ENCODE measurements around the gene DGKB. TPM values are rescaled to one million over a fixed set of nuclear protein-coding genes. Genes with fewer than 3 reads are reported as not detected.

The DGKB gene
- total RNA-seq, 1 donor = 0.36 TPM

GRCh38 chr7:14871880-14872279 is 30.7 kb downstream of the DGKB start:
- no peak for DNase-seq (ENCODE audit: low read depth)
- no peak overlapping the region for H3K4me3 ChIP-seq (ENCODE audit: low read depth, low read length)
- no peak for TF ChIP-seq CTCF (IDR thresholded peaks at IDR 0.05; ENCODE audit: insufficient read depth, low read length)

DNA sequence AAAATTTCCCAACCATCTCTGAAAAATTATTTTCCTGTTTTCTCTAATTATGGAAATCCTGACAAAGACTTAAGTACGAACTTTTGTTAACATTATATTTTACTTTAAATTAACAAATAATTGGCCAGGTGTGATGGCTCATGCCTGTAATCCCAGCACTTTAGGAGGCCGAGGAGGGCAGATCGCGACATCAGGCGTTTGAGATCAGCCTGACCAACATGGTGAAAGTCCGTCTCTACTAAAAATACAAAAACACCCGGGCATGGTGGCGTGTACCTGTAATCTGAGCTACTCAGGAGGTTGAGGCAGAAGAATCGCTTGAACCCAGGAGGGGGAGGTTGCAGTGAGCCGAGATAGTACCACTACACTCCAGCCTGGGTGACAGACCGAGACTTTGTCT is 32.2 kb downstream of the DGKB start:
- TF ChIP-seq CTCF (IDR thresholded peaks at IDR 0.05; ENCODE audit: insufficient read depth, low read length) = no peak
- H3K4me3 ChIP-seq (ENCODE audit: low read depth, low read length) = no peak overlapping the region
- DNase-seq (ENCODE audit: low read depth) = no peak

GRCh38 chr7:14868937-14869336 is 33.6 kb downstream of the DGKB start:
- no peak for TF ChIP-seq CTCF (IDR thresholded peaks at IDR 0.05; ENCODE audit: insufficient read depth, low read length)
- no peak for DNase-seq (ENCODE audit: low read depth)
- H3K4me3 ChIP-seq (ENCODE audit: low read depth, low read length) = no peak overlapping the region

DNA sequence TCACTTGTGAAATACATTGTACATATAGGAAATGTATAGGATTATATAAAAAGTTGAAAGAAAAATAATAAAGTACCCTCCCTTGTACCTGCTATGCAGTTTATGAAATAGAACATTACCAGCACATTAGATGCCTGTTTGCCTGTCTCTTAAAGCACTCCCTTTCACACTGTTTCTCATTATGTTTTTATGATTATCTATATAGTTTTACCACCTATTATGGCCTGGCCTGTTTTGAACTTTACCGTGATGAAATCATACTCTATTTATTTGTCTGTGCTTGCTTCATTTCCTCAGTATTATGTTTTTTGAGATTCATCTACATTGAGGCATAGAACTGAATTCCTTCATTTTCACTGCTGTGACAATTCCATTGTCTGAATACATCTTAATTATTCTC is 41.1 kb downstream of the DGKB start:
- TF ChIP-seq CTCF (IDR thresholded peaks at IDR 0.05; ENCODE audit: insufficient read depth, low read length) = no peak
- DNase-seq (ENCODE audit: low read depth) = no peak
- no peak overlapping the region for H3K4me3 ChIP-seq (ENCODE audit: low read depth, low read length)

DNA sequence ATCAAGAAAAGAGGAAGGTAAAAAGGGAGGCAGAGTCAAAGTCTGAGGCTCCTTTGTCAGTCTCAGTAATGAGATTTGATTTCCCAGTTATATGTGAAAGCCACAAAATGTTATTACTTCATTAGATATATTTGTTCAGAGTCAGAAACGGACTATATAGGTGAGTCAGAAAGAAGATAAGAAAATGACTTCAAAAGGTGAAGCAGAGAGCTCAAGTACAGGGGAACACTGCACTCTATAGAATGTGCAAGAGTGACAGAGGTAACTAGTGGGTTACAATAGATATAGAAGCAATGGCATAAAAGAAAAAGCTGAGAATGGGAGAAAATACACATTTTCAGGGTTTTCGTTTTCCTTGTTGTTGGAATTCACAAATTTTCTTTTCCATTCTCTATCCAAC is 43.3 kb downstream of the DGKB start:
- no peak for TF ChIP-seq CTCF (IDR thresholded peaks at IDR 0.05; ENCODE audit: insufficient read depth, low read length)
- DNase-seq (ENCODE audit: low read depth) = no peak
- no peak overlapping the region for H3K4me3 ChIP-seq (ENCODE audit: low read depth, low read length)

DNA sequence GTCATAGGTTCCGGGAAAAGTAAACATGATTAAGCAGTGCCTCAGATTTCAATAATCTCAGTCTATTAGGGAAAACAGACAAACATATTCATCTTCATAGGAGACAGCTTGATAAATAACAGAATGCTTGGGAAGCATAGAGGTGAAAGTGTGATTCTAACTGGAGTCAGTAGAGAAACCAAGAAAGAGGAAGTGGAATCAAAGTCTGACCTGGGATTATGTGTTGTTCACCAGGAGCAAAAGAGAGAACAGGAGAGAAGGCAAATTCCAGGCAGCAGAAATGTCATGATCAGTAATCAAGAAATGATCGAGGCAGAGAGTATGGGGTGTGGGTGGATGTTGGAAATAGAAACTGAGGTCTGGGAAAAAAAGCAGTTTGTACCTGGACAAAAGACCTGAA is 43.7 kb downstream of the DGKB start:
- H3K4me3 ChIP-seq (ENCODE audit: low read depth, low read length) = no peak overlapping the region
- no peak for TF ChIP-seq CTCF (IDR thresholded peaks at IDR 0.05; ENCODE audit: insufficient read depth, low read length)
- no peak for DNase-seq (ENCODE audit: low read depth)

DNA sequence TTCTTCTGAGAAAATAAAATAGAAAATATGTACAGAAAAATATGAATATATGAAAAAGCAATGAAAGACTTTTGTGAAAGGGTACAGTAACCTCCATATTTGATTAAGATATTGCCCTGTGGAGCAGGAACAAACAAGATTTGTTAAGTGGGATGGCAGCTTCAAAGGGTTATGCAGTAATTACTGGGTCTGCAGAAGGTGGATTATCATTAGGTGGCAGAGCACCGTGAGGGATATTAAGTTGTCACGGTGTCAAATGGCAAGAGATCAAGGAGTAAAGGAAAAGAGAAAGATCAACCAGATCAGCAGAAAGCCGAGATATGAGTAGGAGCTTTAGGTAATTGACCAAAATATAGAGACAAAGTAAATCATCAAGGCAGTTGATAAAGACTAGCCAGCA is 44.1 kb downstream of the DGKB start:
- H3K4me3 ChIP-seq (ENCODE audit: low read depth, low read length) = no peak overlapping the region
- no peak for TF ChIP-seq CTCF (IDR thresholded peaks at IDR 0.05; ENCODE audit: insufficient read depth, low read length)
- DNase-seq (ENCODE audit: low read depth) = no peak

All from fibroblast of the aortic adventitia (primary cell).